Anterior cingulate cortex (tissue), 58 donors: Measurements from ENCODE around the gene SGPP2.

Experiments
- DNase-seq, 58 donors: peaks; one replicate each; lab custom pipeline; 2025; lab: John Stamatoyannopoulos, UW

Gene SGPP2

GRCh38 chr2:222459983-222460382, 35.6 kb downstream of the SGPP2 start:
- no peak for DNase-seq

- DNase-seq: no peak
Observed at GRCh38 chr2:222465746-222466145, 41.4 kb downstream of the SGPP2 start.

GRCh38 chr2:222468346-222468745, 44.0 kb downstream of the SGPP2 start:
- peak in 2 of 58 donors; percentile 1 to 14 for DNase-seq

- no peak for DNase-seq
Observed at GRCh38 chr2:222470802-222471468, 46.6 kb downstream of the SGPP2 start.

GRCh38 chr2:222477962-222478608, 53.7 kb downstream of the SGPP2 start:
- DNase-seq: no peak

- no peak for DNase-seq
Observed at GRCh38 chr2:222479859-222480258, 55.5 kb downstream of the SGPP2 start.

GRCh38 chr2:222480497-222480896, 56.2 kb downstream of the SGPP2 start:
- DNase-seq: no peak

- DNase-seq: no peak
Observed at GRCh38 chr2:222481941-222482340, 57.6 kb downstream of the SGPP2 start.

GRCh38 chr2:222483513-222484039, 59.2 kb downstream of the SGPP2 start:
- no peak for DNase-seq

GRCh38 chr2:222485367-222486211, 61.2 kb downstream of the SGPP2 start:
- no peak for DNase-seq

- DNase-seq: no peak
Observed at GRCh38 chr2:222490131-222490530, 65.8 kb downstream of the SGPP2 start.

- DNase-seq: no peak
Observed at GRCh38 chr2:222492683-222493082, 68.3 kb downstream of the SGPP2 start.

GRCh38 chr2:222494104-222494739, 69.9 kb downstream of the SGPP2 start:
- DNase-seq: peak in 2 of 58 donors; percentile 6 to 17

- no peak for DNase-seq
Observed at GRCh38 chr2:222495388-222495787, 71.0 kb downstream of the SGPP2 start.

GRCh38 chr2:222499226-222499625, 74.9 kb downstream of the SGPP2 start:
- no peak for DNase-seq

- DNase-seq: no peak
Observed at GRCh38 chr2:222504191-222504590, 79.8 kb downstream of the SGPP2 start.

- DNase-seq: no peak
Observed at GRCh38 chr2:222504719-222505118, 80.4 kb downstream of the SGPP2 start.

GRCh38 chr2:222506230-222506935, 82.0 kb downstream of the SGPP2 start:
- DNase-seq: no peak

- DNase-seq: no peak
Observed at GRCh38 chr2:222514901-222515300, 90.6 kb downstream of the SGPP2 start.
